ENCODE measurements around the gene TMEM135.

TMEM135 gene

DNA sequence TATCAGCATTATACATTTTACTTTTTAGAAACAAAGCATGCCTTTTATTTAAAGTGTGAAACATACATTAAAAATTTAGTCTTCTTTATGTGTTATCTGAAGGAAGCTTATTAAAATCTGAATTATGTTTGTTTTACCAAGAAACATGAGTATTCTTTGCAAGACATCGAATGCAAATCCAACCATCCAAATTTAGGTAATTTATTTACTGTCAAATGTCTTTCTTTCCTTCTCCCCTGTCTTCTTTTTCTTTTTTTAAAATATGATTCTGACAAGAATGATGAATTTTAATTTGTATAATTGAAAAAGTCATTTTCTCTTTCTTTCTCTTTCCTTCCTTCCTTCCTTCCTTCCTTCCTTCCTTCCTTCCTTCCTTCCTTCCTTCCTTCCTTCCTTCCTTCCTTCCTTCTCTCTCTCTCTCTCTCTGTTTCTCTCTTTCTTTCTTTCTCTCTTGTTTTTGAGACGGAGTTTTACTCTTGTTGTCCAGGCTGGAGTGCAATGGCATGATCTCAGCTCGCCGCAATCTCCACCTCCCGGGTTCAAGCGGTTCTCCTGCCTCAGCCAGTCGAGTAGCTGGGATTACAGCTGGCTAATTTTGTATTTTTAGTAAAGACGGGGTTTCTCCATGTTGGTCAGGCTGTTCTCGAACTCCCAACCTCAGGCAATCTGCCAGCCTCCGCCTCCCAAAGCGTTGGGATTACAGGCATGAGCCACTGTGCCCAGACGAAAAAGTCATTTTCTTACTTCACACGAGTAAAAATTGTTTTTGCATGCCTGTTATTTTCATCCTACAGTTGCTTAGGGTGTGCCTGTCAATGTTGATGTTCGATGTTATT lies 157.5 kb downstream of the TMEM135 start:
- no peak for DNase-seq (ENCODE audit: low spot score)

DNA sequence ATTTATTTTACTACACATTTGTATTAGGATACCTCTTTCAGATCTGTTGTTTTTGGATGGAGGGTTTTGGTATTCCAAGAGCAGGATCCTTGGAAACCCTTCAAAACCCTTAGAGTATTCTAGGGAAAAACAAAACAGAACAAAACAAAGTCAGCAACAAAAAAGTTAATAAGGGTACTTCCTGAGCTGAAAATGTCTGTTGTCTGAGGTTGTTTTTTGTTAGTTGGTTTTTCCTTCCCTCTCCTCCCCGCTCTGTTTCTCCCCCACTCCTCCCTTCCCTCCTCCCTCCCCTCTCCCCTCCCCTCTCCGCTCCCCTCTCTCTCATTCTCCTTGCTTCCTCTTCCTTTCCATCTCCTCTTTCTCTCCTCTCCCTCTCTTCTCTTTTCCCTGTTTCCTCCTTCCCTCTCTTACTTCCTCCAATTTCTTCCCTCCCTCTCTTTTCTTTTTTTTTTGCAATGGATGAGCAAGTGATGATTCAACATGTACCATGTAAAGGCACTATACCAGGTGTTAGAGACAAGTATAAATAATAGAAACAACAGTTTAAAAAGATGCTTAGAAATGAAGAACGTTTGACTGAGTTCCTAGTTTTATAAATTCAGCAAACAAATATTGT lies 160.6 kb downstream of the TMEM135 start:
- no peak for DNase-seq (ENCODE audit: low spot score)

- DNase-seq (ENCODE audit: low spot score), result no peak
These were observed 163.6 kb downstream of the TMEM135 start for GRCh38 chr11:87201376-87201775.

DNA sequence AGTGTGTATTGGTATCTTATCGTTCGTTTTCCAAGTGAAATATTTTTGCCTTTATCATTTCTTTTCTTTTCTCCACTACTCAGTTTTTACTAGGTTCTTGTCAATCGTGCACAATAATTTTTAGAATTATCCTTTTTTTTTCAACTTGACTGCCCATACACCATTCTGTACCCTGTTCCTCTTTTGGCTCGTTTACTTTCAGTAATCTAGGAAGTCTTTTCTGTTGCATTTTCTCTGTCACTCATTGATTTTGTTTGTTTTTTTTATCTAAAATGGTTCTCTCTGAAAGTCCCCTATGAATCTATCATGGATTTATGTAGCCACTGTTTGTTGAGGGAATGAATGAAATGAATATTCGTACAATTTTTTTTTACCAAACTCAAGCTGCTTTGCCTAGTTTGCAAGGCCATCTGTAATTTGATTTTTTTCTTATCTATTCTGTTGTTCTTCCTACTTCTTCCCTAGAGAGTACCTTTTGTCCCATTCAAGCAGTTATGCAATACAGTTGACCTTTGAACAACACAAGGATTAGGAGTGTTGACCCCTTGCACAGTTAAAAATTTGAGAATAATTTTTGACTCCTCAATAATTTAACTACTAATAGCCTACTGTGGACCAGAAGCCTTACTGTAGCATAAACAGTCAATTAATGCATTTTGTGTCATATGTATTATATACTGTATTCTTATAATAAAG lies 166.3 kb downstream of the TMEM135 start:
- DNase-seq (ENCODE audit: low spot score), result no peak

DNA sequence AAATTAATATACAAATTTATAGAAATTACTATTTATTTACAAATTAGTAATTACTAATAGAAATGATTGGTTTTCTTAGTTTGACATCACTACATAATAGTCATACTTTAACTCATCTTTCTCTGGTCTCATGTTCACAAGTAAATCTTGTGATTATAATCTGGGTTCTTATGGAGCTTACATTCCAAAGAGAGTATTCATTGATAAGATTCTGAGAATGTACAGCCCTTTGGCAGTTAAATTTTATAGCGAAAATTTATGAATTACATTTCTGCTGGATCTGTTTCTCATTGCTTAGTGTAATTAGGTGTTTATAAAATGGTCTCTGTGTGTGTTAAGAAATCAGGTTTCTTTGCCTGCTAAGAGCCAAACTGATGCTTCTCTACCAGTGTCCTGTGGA lies 175.2 kb downstream of the TMEM135 start:
- DNase-seq (ENCODE audit: low spot score), result no peak

DNA sequence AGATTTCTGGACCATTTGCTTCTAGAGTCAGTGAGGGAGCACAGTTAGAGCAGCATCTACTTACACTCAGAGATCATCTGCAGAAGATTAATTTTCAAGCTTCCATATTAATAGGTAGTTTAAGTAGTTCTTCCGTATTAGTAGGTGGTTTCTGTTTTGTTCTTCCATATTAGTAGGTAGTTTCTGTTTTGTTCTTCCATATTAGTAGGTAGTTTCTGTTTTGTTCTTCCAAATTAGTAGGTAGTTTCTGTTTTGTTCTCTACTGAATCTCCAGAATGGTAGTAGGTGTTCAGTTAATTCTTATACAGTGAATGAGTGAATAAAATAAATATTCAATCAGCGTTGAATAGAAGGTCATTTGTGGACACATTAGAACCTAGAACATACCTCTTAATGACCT lies 175.7 kb downstream of the TMEM135 start:
- DNase-seq (ENCODE audit: low spot score), result no peak

- no peak for DNase-seq (ENCODE audit: low spot score)
These were observed 177.5 kb downstream of the TMEM135 start for GRCh38 chr11:87215236-87215635.

GRCh38 chr11:87219266-87219665 lies 181.5 kb downstream of the TMEM135 start:
- DNase-seq (ENCODE audit: low spot score), result no peak

- no peak for DNase-seq (ENCODE audit: low spot score)
These were observed 186.1 kb downstream of the TMEM135 start for GRCh38 chr11:87223816-87224215.

DNA sequence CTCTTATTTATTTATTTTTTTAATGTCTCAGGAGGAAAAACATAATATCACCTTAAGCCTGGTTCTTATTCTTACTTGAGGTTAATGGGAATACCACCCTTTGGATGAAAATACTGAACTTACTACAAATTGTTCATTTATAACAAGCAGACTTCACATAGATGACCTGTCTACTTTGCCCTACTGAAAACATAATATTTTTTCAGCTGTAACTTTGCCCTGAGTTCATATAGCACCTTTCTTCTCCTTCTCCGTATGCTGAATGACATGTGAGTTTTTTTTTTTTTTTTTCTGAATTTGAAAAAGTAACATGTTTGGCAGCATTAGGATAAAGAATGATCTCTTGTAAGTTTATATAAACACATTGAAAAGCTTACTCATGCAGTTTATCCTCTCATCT lies 186.8 kb downstream of the TMEM135 start:
- no peak for DNase-seq (ENCODE audit: low spot score)

DNA sequence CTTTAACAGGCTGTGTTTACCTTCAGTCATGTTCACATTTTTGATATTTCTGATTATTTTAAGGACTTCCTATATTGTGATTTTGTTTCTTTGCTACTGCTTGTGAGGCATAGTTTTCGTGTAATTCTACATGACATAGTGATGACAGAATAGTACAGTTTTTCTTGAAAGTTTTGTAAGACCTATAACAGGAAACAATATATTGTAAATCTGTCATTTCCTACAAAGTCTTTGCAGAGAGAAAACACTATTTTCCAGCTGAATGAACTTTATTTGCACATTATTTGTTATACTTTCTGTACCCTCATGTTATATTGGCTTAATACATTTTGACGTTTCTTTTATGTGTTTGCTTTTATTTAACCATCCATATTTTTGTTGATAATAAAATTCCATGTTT lies 191.1 kb downstream of the TMEM135 start:
- no peak for DNase-seq (ENCODE audit: low spot score)

DNA sequence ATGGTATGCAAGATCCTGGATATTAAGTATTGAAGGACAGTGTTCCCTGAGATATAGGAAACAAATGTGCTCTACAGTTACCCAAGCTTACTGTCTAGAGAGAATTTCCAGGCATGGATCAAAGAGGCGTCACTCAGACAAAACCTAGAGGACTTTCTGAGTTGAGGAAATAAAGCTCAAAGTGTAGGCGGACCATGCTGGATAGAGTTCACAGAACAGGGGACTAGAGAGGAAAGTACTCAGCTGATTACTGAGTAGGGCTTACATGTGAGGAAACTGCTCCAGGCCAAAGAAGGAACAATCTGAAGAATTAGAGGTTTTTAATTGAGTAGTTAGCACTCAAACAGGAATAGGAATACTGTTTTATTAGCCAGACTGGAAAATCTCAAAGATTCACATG lies 193.3 kb downstream of the TMEM135 start:
- DNase-seq (ENCODE audit: low spot score), result no peak

GRCh38 chr11:87232320-87232719 lies 194.6 kb downstream of the TMEM135 start:
- no peak for DNase-seq (ENCODE audit: low spot score)

GRCh38 chr11:87235366-87235765 lies 197.6 kb downstream of the TMEM135 start:
- DNase-seq (ENCODE audit: low spot score), result no peak

DNA sequence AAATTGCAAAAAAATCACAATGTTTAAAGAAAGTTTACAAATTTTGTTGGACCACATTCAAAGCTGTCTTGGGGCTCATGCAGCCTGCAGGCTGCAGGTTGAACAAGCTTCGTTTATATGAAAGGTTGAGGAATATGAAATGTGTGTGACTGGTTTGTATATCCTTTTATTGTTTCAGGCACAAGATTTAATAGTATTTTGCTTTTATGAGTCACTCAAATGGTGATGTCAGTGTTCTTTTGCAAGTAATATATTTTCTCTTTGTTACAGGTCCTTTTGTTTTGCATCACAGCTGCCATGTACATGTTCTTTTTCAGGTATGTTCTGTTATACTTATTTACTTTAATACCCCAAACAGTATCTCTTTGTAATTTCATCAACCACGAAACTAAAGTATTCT lies 198.6 kb downstream of the TMEM135 start:
- no peak for DNase-seq (ENCODE audit: low spot score)

GRCh38 chr11:87239001-87239400 lies 201.3 kb downstream of the TMEM135 start:
- DNase-seq (ENCODE audit: low spot score), result no peak

DNA sequence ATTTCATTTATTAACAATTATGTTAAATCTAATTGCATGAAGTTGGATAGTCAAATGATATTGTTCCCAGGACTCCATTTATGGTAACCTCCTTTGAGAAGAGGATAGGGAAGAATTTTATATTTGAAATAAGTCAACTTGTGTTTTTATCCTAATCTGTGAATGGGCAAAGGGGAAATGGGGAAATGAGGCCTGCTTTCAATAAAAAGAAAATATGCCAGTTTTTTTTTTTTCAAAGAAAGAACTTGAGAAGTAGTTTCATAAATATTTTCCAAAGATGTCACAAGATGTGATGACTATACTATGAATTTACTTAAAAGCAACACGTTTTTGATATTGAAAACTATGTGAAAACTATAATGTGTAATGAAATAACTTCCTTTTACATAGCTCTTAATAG lies 201.8 kb downstream of the TMEM135 start:
- DNase-seq (ENCODE audit: low spot score), result no peak

- no peak for DNase-seq (ENCODE audit: low spot score)
These were observed 213.8 kb downstream of the TMEM135 start for GRCh38 chr11:87251560-87251959.

DNA sequence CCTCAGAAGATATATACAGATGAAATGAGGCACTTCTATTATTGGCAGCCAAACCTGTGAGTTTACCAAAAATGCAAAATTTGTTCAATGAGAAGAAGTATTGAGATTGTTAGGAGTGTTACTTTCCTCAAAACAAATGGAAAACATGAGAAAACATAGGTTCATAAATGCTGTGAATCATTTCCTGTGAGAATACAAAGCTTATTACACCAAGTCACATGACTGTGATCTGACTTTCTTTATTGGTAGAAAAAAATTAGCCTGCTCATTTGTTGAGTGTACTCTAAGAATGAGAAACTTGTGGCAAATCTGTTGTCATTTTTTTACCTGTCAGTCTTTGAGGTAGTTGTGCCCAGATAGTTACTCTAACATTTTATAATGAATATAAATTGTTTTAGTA lies 215.1 kb downstream of the TMEM135 start:
- no peak for DNase-seq (ENCODE audit: low spot score)

DNA sequence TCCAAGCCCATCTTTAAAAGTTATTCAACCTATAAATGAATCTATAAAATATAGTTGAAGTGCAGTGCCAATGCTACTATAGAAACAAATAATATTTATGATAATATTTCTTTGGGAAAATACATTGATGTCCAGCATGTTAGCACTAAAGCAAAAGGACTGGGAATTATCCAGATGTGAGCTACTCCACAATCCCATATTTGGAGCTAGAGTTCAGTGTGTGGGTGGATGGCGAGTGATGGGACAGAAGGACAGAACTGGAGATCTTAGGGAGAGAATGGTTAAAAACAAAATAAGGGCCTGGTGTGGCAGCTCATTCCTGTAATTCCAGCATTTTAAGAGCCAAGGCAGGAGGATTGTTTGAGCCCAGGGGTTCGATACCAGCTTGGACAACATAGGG lies 216.8 kb downstream of the TMEM135 start:
- no peak for DNase-seq (ENCODE audit: low spot score)

- DNase-seq (ENCODE audit: low spot score), result no peak
These were observed 217.9 kb downstream of the TMEM135 start for GRCh38 chr11:87255589-87255988.

DNA sequence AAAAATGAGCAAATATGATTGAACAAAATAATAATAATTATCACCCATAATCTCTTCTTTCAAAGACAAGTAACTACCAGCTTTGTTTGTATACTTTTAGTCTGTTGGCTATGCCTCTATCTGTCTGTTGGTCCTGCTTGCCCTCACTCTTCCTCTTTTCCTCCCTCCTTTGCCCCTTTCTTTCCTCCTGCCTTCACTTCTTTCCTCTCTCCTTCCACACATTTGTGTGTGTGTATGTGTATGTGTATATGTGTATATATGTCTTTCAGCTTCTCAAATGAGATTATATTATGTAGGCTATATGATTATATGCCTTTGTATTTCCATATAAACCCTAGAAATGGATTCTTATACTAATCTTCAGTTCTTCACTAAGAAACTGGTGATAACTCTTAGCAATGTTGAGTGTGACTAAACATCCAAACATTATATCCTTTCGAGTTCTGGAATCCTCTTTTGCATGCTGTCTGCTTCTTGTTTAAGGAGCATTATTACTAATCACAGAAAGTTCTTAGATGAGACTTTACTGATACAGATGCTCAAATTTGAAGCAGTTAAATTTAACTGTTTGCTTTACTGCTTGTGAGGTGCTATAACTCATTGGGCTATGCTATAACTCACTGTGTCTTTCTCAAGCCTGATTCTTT lies 219.1 kb downstream of the TMEM135 start:
- no peak for DNase-seq (ENCODE audit: low spot score)
